KMS-11 (cell line): ENCODE measurements around the gene TGFA.

Source experiments
- H2AFZ ChIP-seq: fragments of 200-600 bp; sonication (generic); 2 replicates; pipeline ENCODE4 v1.6.1; 2016; ENCODE audit warnings: antibody characterized with exemption, mixed run types, low read depth
- H3K27ac ChIP-seq: fragments of 200-600 bp; sonication (generic); 2 replicates; pipeline ENCODE4 v1.6.1; 2016; ENCODE audit warnings: mild to moderate bottlenecking, mixed run types
- H3K27me3 ChIP-seq: fragments of 200-600 bp; sonication (generic); 2 replicates; pipeline ENCODE4 v1.6.1; 2017; ENCODE audit warnings: mild to moderate bottlenecking, low read depth, mixed run types, moderate library complexity; ENCODE audit not compliant: insufficient read depth
- H3K36me3 ChIP-seq: fragments of 200-600 bp; sonication (generic); 2 replicates; pipeline ENCODE4 v1.6.1; 2017; ENCODE audit warnings: mild to moderate bottlenecking, mixed run types; ENCODE audit not compliant: insufficient read depth
- H3K4me1 ChIP-seq: fragments of 200-600 bp; sonication (generic); 2 replicates; pipeline ENCODE4 v1.6.1; 2016; ENCODE audit warnings: mild to moderate bottlenecking, low read depth, mixed run types; ENCODE audit not compliant: poor library complexity, severe bottlenecking
- H3K4me2 ChIP-seq: fragments of 200-600 bp; sonication (generic); 2 replicates; pipeline ENCODE4 v1.7.0; 2016; ENCODE audit warnings: mild to moderate bottlenecking, mixed run types
- H3K4me3 ChIP-seq: fragments of 200-600 bp; sonication (generic); IDR thresholded peaks from 2 replicates; pipeline ENCODE4 v1.6.1; 2017; ENCODE audit warnings: low read depth, low read length, mixed read lengths; ENCODE audit not compliant: insufficient read depth
- H3K79me2 ChIP-seq: fragments of 200-600 bp; sonication (generic); 2 replicates; pipeline ENCODE4 v1.6.1; 2016; ENCODE audit warnings: low read depth, mixed run types; ENCODE audit not compliant: insufficient read depth
- H3K9ac ChIP-seq: fragments of 200-600 bp; sonication (generic); 2 replicates; pipeline ENCODE4 v1.6.1; 2016; ENCODE audit warnings: mild to moderate bottlenecking, mixed run types
- H4K20me1 ChIP-seq: fragments of 200-600 bp; sonication (generic); 2 replicates; pipeline ENCODE4 v1.6.1; 2016; ENCODE audit warnings: mild to moderate bottlenecking, mixed run types; ENCODE audit not compliant: insufficient read depth
- CTCF ChIP-seq: fragments of 200-600 bp; sonication (generic); conservative IDR thresholded peaks from 2 replicates; pipeline ENCODE4 v1.6.1; 2017; ENCODE audit warnings: low read depth, mild to moderate bottlenecking, antibody characterized with exemption, low read length, moderate library complexity, mixed read lengths

TGFA gene

GRCh38 chr2:70461414-70461813 lies 92.2 kb downstream of the TGFA start:
- Histone ChIP-seq H3K36me3 (no peaks in the 10 kb centered on the region), H3K79me2 (no peaks in the 10 kb centered on the region), H3K9ac (no peak overlapping the region), H3K4me1 (no peaks in the 10 kb centered on the region), H3K27ac (no peak overlapping the region), H2AFZ (no peak overlapping the region), H4K20me1 (no peaks in the 10 kb centered on the region), H3K4me2 (no peak overlapping the region), H3K27me3 (no peaks in the 10 kb centered on the region), H3K4me3 (no peak overlapping the region)
- TF ChIP-seq CTCF, result no peak

- no peak for TF ChIP-seq CTCF
- H3K27me3 ChIP-seq, result no peaks in the 10 kb centered on the region
- no peaks in the 10 kb centered on the region for H3K79me2 ChIP-seq
- no peak overlapping the region for H2AFZ ChIP-seq
- H3K36me3 ChIP-seq, result no peaks in the 10 kb centered on the region
- no peak overlapping the region for H3K9ac ChIP-seq
- no peaks in the 10 kb centered on the region for H3K4me1 ChIP-seq
- H3K4me2 ChIP-seq, result no peak overlapping the region
- H3K4me3 ChIP-seq, result no peak overlapping the region
- H3K27ac ChIP-seq, result no peak overlapping the region
- no peaks in the 10 kb centered on the region for H4K20me1 ChIP-seq
Observed at GRCh38 chr2:70460333-70460732, 93.3 kb downstream of the TGFA start.

DNA sequence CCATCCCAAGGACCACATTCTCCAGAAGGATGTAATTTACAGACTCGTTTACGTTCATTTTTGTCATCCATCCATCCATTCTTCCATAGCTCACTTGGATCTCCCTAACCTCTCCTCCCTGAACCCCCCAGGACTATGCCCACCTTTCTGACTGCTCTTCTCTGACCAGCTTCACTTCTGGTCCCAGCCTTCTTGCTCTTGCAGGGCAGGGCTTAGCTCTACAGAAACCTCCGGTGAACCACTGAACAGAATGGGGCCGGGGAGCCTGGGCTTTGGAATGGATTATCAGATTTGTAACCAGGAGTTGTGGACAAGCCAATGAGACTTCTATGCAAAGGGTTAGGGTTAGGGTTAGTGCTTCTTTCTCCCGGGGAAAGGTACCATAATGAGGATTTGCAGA lies 95.0 kb downstream of the TGFA start:
- H2AFZ ChIP-seq, result no peak overlapping the region
- TF ChIP-seq CTCF, result no peak

GRCh38 chr2:70456585-70457495 lies 96.8 kb downstream of the TGFA start:
- Histone ChIP-seq H3K4me1 (no peaks in the 10 kb centered on the region), H3K4me3 (no peak overlapping the region), H3K79me2 (no peaks in the 10 kb centered on the region), H2AFZ (no peak overlapping the region), H3K9ac (no peak overlapping the region), H3K4me2 (no peak overlapping the region), H3K27me3 (no peaks in the 10 kb centered on the region), H3K36me3 (no peaks in the 10 kb centered on the region), H4K20me1 (no peaks in the 10 kb centered on the region), H3K27ac (no peak overlapping the region)
- no peak for TF ChIP-seq CTCF

More for the DNA sequence above, 95.0 kb downstream of the TGFA start:
- H3K4me2 ChIP-seq, result no peak overlapping the region
- H4K20me1 ChIP-seq, result no peaks in the 10 kb centered on the region
- H3K36me3 ChIP-seq, result no peaks in the 10 kb centered on the region
- H3K9ac ChIP-seq, result no peak overlapping the region
- H3K79me2 ChIP-seq, result no peaks in the 10 kb centered on the region
- H3K27me3 ChIP-seq, result no peaks in the 10 kb centered on the region
- H3K4me1 ChIP-seq, result no peaks in the 10 kb centered on the region
- no peak overlapping the region for H3K4me3 ChIP-seq
- no peak overlapping the region for H3K27ac ChIP-seq
